Astrocyte (in vitro differentiated cells and primary cell): ENCODE data around the gene LRRC15. TPM values are rescaled to one million over a fixed set of nuclear protein-coding genes. Genes with fewer than 3 reads are reported as not detected.

Experiments used
- DNase-seq: peaks from one replicate; pipeline ENCODE4 v3.0.0-alpha.2; 2010; ENCODE audit warnings: low read depth
- FAIRE-seq: peaks from 2 replicates; lab custom pipeline; 2011; peaks lifted over from hg19 to GRCh38; lab: Jason Lieb, UNC
- H2AFZ ChIP-seq: 2 replicates; pipeline ENCODE4 v1.6.0; 2012; ENCODE audit warnings: low read depth, low read length, inconsistent platforms
- H3K27ac ChIP-seq: 2 replicates; pipeline ENCODE4 v1.5.1; 2011; ENCODE audit warnings: low read depth, low read length, inconsistent platforms
- H3K27me3 ChIP-seq: 2 replicates; pipeline ENCODE4 v1.6.0; 2011; ENCODE audit warnings: low read length, inconsistent platforms; ENCODE audit not compliant: insufficient read depth
- H3K36me3 ChIP-seq: 2 replicates; pipeline ENCODE4 v1.5.1; 2011; ENCODE audit warnings: low read length, inconsistent platforms; ENCODE audit not compliant: insufficient read depth
- H3K4me1 ChIP-seq: 2 replicates; pipeline ENCODE4 v1.5.1; 2011; ENCODE audit warnings: low read length, inconsistent platforms; ENCODE audit not compliant: insufficient read depth
- H3K4me2 ChIP-seq: 2 replicates; pipeline ENCODE4 v1.6.0; 2012; ENCODE audit warnings: low read length, inconsistent platforms
- H3K4me3 ChIP-seq: 2 replicates; pipeline ENCODE4 v1.5.1; 2011; ENCODE audit warnings: low read depth, mild to moderate bottlenecking, low read length, inconsistent platforms; ENCODE audit not compliant: insufficient read depth
- H3K79me2 ChIP-seq: 2 replicates; pipeline ENCODE4 v1.6.0; 2012; ENCODE audit warnings: mild to moderate bottlenecking, low read length, inconsistent platforms; ENCODE audit not compliant: insufficient read depth
- H3K9ac ChIP-seq: 2 replicates; pipeline ENCODE4 v1.6.0; 2012; ENCODE audit warnings: mild to moderate bottlenecking, low read length, inconsistent platforms
- H3K9me3 ChIP-seq: 2 replicates; pipeline ENCODE4 v1.5.1; 2012; ENCODE audit warnings: low read depth, mild to moderate bottlenecking, low read length, inconsistent platforms; ENCODE audit not compliant: insufficient read depth
- H4K20me1 ChIP-seq: 2 replicates; pipeline ENCODE4 v1.6.0; 2012; ENCODE audit warnings: low read length, inconsistent platforms; ENCODE audit not compliant: insufficient read depth
- H3K27ac Mint-ChIP-seq: one replicate; pipeline ENCODE4 v1.8.0; 2021; ENCODE audit warnings: mild to moderate bottlenecking, mixed read lengths; ENCODE audit not compliant: unreplicated experiment
- H3K27me3 Mint-ChIP-seq: one replicate; pipeline ENCODE4 v1.8.0; 2021; ENCODE audit warnings: low read depth, mixed read lengths; ENCODE audit not compliant: unreplicated experiment
- H3K36me3 Mint-ChIP-seq: one replicate; pipeline ENCODE4 v1.8.0; 2021; ENCODE audit warnings: low read depth, mixed read lengths; ENCODE audit not compliant: unreplicated experiment
- H3K4me1 Mint-ChIP-seq: one replicate; pipeline ENCODE4 v1.8.0; 2021; ENCODE audit warnings: low read depth, mixed read lengths; ENCODE audit not compliant: unreplicated experiment
- H3K4me3 Mint-ChIP-seq: one replicate; pipeline ENCODE4 v1.8.0; 2021; ENCODE audit warnings: mild to moderate bottlenecking, moderate library complexity, mixed read lengths; ENCODE audit not compliant: unreplicated experiment
- H3K9me3 Mint-ChIP-seq: one replicate; pipeline ENCODE4 v1.8.0; 2021; ENCODE audit warnings: mild to moderate bottlenecking, mixed read lengths; ENCODE audit not compliant: unreplicated experiment
- EZH2 ChIP-seq: IDR thresholded peaks from 2 replicates; pipeline ENCODE4 v1.6.1; 2012; ENCODE audit warnings: mild to moderate bottlenecking, low read length, inconsistent platforms; ENCODE audit not compliant: insufficient read depth
- total RNA-seq: library from RNA; stranded (reverse); gene quantifications from 2 replicates; pipeline ENCODE4 v1.2.1, GENCODE V29; 2021
- TF ChIP-seq, protein P1 (sequence below): IDR thresholded peaks from 2 replicates; pipeline ENCODE4 v1.5.1; 2011; ENCODE audit warnings: low read depth, mild to moderate bottlenecking, inconsistent platforms, low read length, moderate library complexity; ENCODE audit not compliant: insufficient read depth

The LRRC15 gene
- total RNA-seq, 1 donor from 2014 or later = 1.4 TPM

DNA sequence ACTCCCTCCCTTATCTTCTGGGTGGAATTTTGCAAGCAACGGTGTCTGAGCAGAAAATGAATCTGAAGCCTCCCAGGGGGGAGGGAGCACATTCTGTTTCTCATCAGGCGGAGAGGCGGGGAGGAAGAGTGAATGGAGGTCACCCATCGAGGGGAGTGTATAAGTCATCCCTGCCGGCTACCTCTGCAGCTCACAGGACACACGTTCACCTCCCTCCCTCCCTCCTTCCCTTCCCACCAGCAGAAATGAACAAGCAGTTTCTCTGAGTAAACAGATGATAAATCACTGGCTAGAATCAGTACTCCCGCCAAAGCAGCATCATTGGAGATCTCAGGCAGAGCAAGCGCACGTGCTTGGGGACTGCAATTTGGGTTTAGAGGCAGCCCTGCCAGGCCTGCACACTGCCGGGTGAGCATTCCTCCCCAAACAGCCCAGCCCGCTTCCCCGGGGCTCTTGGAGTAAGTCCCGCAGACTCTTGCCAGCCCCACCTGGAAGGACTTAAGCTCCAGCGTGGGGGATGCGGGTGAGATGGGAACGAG is 56.7 kb downstream of the LRRC15 start:
- H2AFZ ChIP-seq = no peak overlapping the region
- H3K27ac ChIP-seq = no peak overlapping the region
- DNase-seq = peak; percentile 85
- Mint-ChIP-seq H3K9me3 (peaks cover 4% of the 10 kb centered on the region), H3K27me3 (peaks cover 85% of the 10 kb centered on the region), H3K27ac (no peak overlapping the region), H3K4me3 (no peak overlapping the region), H3K36me3 (peaks cover 2% of the 10 kb centered on the region), H3K4me1 (peaks cover 23% of the 10 kb centered on the region)
- peaks cover 62% of the 10 kb centered on the region for H3K27me3 ChIP-seq
- no peak overlapping the region for H3K4me3 ChIP-seq
- no peak for FAIRE-seq
- no peaks in the 10 kb centered on the region for H3K9me3 ChIP-seq
- no peaks in the 10 kb centered on the region for H3K79me2 ChIP-seq
- H3K4me2 ChIP-seq = peak overlapping the region; percentile 10
- TF ChIP-seq, protein P1, sequence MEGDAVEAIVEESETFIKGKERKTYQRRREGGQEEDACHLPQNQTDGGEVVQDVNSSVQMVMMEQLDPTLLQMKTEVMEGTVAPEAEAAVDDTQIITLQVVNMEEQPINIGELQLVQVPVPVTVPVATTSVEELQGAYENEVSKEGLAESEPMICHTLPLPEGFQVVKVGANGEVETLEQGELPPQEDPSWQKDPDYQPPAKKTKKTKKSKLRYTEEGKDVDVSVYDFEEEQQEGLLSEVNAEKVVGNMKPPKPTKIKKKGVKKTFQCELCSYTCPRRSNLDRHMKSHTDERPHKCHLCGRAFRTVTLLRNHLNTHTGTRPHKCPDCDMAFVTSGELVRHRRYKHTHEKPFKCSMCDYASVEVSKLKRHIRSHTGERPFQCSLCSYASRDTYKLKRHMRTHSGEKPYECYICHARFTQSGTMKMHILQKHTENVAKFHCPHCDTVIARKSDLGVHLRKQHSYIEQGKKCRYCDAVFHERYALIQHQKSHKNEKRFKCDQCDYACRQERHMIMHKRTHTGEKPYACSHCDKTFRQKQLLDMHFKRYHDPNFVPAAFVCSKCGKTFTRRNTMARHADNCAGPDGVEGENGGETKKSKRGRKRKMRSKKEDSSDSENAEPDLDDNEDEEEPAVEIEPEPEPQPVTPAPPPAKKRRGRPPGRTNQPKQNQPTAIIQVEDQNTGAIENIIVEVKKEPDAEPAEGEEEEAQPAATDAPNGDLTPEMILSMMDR = no peak
- peak; percentile 22 for TF ChIP-seq EZH2
- H3K4me1 ChIP-seq = peaks cover 14% of the 10 kb centered on the region
- H3K9ac ChIP-seq = no peak overlapping the region
- no peaks in the 10 kb centered on the region for H3K36me3 ChIP-seq
- no peaks in the 10 kb centered on the region for H4K20me1 ChIP-seq

DNA sequence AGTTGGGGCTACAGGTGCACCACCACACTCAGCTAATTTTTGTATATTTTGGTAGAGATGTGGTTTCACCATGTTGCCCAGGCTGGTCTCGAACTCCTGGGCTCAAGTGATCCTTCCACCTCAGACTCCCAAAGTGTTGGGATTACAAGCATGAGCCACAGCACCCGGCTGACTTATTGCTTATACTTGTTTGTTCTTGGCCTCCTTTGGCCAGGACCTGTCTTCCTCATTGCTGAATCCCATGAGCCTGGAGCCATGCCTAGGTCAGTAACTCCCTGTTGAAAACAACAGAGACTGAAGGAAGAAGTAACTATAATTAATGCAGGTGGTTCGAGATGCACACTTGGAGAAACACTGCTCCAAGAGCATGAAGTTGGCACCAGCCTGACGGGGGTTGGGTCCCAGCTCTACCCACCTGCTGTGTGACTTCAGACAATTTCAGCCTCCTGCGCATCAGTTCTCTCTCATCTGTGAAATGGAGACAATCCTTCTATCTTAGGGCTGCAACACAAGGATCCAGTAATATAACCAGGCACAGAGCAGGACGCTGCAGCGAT is 57.3 kb downstream of the LRRC15 start:
- FAIRE-seq (no peak), DNase-seq (no peak)
- Histone ChIP-seq H3K27me3 (peaks cover 62% of the 10 kb centered on the region), H3K9me3 (no peaks in the 10 kb centered on the region), H3K36me3 (no peaks in the 10 kb centered on the region), H3K4me2 (peak overlapping the region; percentile 10), H3K79me2 (no peaks in the 10 kb centered on the region), H3K4me1 (peaks cover 14% of the 10 kb centered on the region), H2AFZ (no peak overlapping the region), H3K4me3 (no peak overlapping the region), H3K27ac (no peak overlapping the region), H4K20me1 (no peaks in the 10 kb centered on the region), H3K9ac (no peak overlapping the region)
- Mint-ChIP-seq H3K27me3 (peaks cover 85% of the 10 kb centered on the region), H3K27ac (no peak overlapping the region), H3K9me3 (peaks cover under 1% of the 10 kb centered on the region), H3K4me3 (no peak overlapping the region), H3K4me1 (peaks cover 23% of the 10 kb centered on the region), H3K36me3 (no peaks in the 10 kb centered on the region)
- no peak for TF ChIP-seq EZH2
- TF ChIP-seq, protein P1 = no peak

GRCh38 chr3:194311000-194311399 is 58.5 kb downstream of the LRRC15 start:
- Mint-ChIP-seq H3K4me3 (no peak overlapping the region), H3K9me3 (no peaks in the 10 kb centered on the region), H3K4me1 (peaks cover 23% of the 10 kb centered on the region), H3K27ac (no peak overlapping the region), H3K36me3 (no peaks in the 10 kb centered on the region), H3K27me3 (peaks cover 86% of the 10 kb centered on the region)
- no peak overlapping the region for H2AFZ ChIP-seq
- H3K9me3 ChIP-seq = no peaks in the 10 kb centered on the region
- H3K4me2 ChIP-seq = no peak overlapping the region
- H3K36me3 ChIP-seq = no peaks in the 10 kb centered on the region
- no peak overlapping the region for H3K9ac ChIP-seq
- H3K27ac ChIP-seq = no peak overlapping the region
- H3K79me2 ChIP-seq = no peaks in the 10 kb centered on the region
- no peak for FAIRE-seq
- no peak for DNase-seq
- H4K20me1 ChIP-seq = no peaks in the 10 kb centered on the region
- H3K27me3 ChIP-seq = peaks cover 58% of the 10 kb centered on the region
- peaks cover 11% of the 10 kb centered on the region for H3K4me1 ChIP-seq
- no peak overlapping the region for H3K4me3 ChIP-seq
- no peak for TF ChIP-seq EZH2
- TF ChIP-seq, protein P1 = no peak
